Putamen (tissue), 1 donor: ENCODE data around the gene PLXDC1.
A peak's percentile ranks its signal among the peaks of the same experiment; 100 is the strongest.
"Not testable (repeated sequence)": the region's sequence is repeated elsewhere in the genome, so short reads cannot be mapped to it uniquely, and the experiment has no call there.

Experiments used
- DNase-seq: peaks from one replicate; pipeline ENCODE4 v3.0.0-alpha.2; 2016; ENCODE audit warnings: low spot score

The PLXDC1 gene

GRCh38 chr17:39125143-39125875 lies 26.1 kb downstream of the PLXDC1 start:
- DNase-seq: no peak

GRCh38 chr17:39123627-39124026 lies 27.8 kb downstream of the PLXDC1 start:
- DNase-seq: no peak

- no peak for DNase-seq
Observed at GRCh38 chr17:39122991-39123390, 28.4 kb downstream of the PLXDC1 start.

- DNase-seq: not testable (repeated sequence)
Observed at GRCh38 chr17:39121919-39122318, 29.5 kb downstream of the PLXDC1 start.

GRCh38 chr17:39118674-39119419 lies 32.6 kb downstream of the PLXDC1 start:
- DNase-seq: peak; percentile 32

GRCh38 chr17:39116224-39116623 lies 35.2 kb downstream of the PLXDC1 start:
- DNase-seq: peak; percentile 50

GRCh38 chr17:39115135-39115534 lies 36.3 kb downstream of the PLXDC1 start:
- no peak for DNase-seq

- no peak for DNase-seq
Observed at GRCh38 chr17:39114723-39115122, 36.7 kb downstream of the PLXDC1 start.

GRCh38 chr17:39113871-39114270 lies 37.6 kb downstream of the PLXDC1 start:
- DNase-seq: no peak

- DNase-seq: no peak
Observed at GRCh38 chr17:39110435-39111136, 40.9 kb downstream of the PLXDC1 start.

GRCh38 chr17:39108461-39109375 lies 42.7 kb downstream of the PLXDC1 start:
- no peak for DNase-seq

GRCh38 chr17:39107973-39108372 lies 43.5 kb downstream of the PLXDC1 start:
- DNase-seq: no peak

- DNase-seq: no peak
Observed at GRCh38 chr17:39107155-39107554, 44.3 kb downstream of the PLXDC1 start.

- DNase-seq: no peak
Observed at GRCh38 chr17:39105705-39106104, 45.7 kb downstream of the PLXDC1 start.

GRCh38 chr17:39104657-39105056 lies 46.8 kb downstream of the PLXDC1 start:
- no peak for DNase-seq

- no peak for DNase-seq
Observed at GRCh38 chr17:39104046-39104445, 47.4 kb downstream of the PLXDC1 start.

GRCh38 chr17:39101091-39101490 lies 50.3 kb downstream of the PLXDC1 start:
- no peak for DNase-seq

GRCh38 chr17:39100530-39100929 lies 50.9 kb downstream of the PLXDC1 start:
- DNase-seq: no peak

- DNase-seq: no peak
Observed at GRCh38 chr17:39099663-39100286, 51.7 kb downstream of the PLXDC1 start.

- DNase-seq: no peak
Observed at GRCh38 chr17:39098588-39098987, 52.8 kb downstream of the PLXDC1 start.

GRCh38 chr17:39097537-39097936 lies 53.9 kb downstream of the PLXDC1 start:
- no peak for DNase-seq
